HG03342 (cell line): ENCODE measurements around the gene CRAMP1.
"Not testable (repeated sequence)": the region's sequence is repeated elsewhere in the genome, so short reads cannot be mapped to it uniquely, and the experiment has no call there.

Experiments used
- ATAC-seq: cut with Tn5 transposase; IDR thresholded peaks from one replicate; pipeline ENCODE4 v1.9.1; 2021; ENCODE audit warnings: mild to moderate bottlenecking, moderate library complexity; ENCODE audit not compliant: unreplicated experiment

The CRAMP1 gene

DNA sequence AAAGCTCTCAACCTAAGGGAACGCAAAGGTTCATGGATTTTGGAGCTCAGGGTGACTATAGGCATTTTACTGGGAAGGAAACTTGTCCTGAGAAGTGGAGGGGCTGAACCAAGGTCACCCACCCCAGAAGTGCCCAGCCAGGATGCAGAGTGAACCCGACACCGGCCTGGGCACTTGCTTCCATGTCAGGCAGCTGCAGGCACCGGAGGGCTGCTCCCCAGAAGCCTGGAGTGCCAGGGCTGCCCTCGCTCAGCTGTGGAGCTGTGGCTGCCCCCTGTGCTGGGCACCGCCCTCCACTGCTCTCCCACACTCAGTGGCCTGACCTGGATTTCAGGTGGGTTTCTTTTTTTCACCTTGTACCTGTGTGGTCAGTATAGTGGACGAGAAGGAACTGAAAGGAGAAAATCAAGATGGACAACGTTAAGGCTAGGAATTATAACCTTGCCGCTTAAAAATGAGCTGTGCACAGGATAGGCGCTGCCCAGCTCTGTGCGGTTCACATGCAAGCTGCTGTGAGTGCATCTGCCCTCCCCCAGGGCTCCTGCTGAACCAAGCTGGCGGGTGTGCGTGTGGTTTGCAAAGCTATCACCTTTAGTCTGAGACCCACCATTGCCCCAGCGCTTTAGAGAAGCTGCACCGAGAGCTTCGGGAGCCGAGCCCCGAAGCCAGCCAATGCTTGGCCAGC is 96.1 kb downstream of the CRAMP1 start:
- ATAC-seq, result no peak

DNA sequence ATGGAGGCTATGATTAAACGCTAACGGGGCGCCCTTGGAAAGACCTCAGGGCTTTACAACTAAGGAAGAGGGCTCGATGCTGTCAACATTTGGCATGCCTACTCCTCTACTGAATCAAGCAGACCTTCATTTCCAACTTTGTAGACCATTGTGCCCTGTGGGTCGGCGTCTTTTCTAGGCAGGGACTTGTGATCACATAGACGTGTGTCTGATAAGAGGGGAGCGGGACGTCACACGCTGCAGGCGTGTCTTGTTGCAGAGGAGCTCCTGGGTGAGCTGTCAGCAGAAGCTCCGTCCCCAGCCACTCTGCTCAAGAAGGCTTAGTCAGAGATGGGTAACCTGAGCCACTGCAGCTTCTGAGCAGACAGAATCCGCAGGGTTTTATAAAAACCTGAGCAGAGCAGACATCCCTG is 96.6 kb downstream of the CRAMP1 start:
- no peak for ATAC-seq

DNA sequence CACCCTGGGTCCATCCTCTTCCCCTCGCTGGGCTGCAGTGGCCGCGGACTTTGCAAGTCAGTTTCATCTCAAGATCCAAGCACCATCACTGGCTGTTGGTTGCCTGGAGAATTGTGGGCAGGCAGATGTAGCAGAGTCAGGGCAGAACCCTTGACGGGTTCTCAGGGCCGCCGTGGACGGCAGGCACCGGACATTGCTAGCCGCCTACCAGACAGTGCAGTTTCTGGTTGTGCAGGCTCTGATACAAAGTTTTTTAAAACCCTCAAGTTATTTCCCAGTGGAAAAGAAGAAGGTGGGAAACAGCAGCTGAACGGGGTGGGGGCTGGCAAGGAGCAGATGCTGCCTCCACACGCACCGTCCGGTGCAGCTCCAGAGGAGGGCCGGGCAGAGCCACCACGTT is 97.2 kb downstream of the CRAMP1 start:
- no peak for ATAC-seq

DNA sequence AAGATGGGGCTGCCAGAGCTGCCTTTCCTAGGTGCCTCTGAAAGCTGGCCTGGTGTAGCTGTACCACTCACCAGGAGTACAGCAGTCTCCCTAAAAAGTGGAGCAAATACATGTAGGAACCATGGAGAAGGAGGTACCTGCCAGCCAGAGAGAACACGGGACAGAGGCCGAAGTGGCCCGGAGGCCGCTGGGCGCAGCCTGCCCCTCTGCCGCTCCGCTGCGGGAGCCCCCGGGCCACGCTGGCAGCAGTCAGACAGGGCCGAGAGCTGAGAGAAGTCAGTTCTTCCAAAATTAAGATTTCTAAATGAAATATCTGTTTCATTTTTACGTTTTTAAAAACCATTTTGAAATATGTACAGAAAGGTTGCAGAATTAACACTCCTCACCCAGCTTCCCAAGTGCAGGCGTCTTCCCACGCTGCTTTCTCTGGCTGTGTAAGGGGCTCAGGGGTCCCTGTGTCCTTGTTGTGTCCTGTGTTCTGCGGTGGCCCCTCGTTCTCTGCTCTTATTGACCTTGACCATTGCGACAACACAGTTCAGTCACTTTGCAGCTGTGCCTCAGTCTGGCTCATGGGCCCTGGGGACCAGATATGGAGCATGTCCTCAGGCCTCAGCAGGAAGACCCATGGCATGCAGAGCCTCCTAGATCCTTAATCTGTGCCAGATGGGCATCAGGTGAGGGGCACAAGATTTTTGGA is 98.8 kb downstream of the CRAMP1 start:
- no peak for ATAC-seq

DNA sequence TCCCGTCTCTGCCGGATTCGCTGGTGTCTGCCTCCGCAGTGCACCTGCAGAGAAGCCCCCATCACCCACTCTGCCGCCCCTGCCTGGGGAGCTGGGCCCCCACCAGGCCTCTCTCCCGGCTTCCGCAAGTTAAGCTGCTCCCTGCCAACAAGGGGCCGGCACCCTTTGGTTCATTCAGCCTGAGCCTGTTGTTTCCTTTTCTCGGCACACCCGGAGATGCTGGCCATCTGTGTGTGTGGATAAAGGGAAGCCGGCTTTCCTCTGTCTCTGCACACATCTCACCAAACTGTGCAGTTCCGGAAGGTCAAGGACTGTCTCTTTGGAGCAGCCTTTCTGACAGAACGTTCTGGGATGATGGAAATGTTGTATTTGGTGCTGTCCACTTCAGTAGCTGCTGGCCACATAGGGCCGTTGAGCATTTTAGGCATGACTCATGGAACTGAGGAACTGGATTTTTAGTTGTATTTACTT is 100.7 kb downstream of the CRAMP1 start:
- no peak for ATAC-seq

DNA sequence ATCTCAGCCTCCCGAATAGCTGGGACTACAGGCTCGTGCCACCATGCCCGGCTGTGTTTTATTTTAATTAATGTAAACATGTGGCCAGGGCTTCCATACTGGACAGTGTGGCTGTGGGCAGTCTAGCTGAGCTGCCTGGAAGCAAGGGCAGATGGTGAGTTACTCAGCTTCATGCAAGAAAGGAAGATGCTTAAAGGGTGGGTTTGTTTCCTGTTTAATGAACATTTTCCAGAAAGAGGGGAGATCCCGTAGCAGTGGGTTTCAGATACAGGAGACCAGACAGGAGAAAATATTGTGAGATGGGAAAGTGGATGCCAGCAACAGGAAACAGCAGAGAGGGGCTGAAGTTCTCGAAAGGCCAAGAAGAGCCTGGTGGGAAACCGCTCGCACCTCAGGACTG is 101.2 kb downstream of the CRAMP1 start:
- no peak for ATAC-seq

DNA sequence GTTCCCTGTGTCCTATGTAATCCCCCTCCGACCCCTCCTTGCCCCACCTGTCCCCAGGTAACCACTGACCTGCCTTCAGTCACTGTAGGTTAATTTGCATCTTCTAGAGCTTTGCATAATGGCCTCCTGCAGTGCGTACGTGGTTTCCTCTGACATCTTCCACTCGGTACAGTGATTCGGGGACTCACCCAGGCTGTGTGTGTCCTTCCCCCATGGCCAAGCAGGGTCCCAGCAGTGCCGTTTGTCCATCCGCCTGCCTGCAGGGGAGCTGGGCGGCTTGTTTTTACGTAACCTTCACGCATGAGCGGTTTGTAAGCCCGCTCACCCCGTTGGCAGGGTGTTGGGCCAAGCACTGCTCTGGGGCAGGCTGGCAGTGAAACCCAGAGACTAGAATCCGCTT is 101.8 kb downstream of the CRAMP1 start:
- ATAC-seq, result no peak

DNA sequence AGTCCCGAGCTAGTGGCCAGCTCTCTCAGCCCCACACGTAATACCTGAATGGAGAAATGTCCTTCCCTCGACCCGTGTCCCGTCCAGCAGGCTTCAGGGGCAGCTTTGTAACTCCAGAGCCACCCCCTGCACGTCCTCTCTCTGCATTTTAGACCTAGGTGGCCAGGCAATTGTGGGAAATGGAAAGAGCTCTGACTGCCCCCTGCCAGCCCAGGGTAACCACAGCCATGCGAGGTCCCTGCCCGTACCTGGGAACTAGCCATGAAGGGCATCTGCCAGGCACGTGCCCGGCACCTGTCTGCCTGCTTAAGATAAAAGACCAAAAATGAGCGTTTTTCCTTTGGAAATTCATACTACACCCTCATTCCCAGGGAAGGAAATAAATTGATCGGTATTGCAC is 103.1 kb downstream of the CRAMP1 start:
- no peak for ATAC-seq

DNA sequence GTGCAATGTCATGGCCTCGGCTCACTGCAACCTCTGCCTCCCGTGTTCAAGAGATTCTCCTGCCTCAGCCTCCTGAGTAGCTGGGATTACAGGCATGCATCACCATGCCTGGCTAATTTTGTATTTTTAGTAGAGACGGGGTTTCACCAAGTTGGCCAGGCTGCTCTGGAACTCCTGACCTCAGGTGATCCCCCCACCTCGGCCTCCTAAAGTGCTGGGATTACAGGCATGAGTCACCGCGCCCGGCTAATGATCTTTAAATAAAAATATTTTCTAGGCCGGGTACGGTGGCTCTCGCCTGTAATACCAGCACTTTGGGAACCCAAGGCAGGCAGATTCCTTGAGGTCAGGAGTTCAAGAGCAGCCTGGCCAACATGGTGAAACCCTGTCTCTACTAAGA is 106.1 kb downstream of the CRAMP1 start:
- ATAC-seq, result not testable (repeated sequence)

DNA sequence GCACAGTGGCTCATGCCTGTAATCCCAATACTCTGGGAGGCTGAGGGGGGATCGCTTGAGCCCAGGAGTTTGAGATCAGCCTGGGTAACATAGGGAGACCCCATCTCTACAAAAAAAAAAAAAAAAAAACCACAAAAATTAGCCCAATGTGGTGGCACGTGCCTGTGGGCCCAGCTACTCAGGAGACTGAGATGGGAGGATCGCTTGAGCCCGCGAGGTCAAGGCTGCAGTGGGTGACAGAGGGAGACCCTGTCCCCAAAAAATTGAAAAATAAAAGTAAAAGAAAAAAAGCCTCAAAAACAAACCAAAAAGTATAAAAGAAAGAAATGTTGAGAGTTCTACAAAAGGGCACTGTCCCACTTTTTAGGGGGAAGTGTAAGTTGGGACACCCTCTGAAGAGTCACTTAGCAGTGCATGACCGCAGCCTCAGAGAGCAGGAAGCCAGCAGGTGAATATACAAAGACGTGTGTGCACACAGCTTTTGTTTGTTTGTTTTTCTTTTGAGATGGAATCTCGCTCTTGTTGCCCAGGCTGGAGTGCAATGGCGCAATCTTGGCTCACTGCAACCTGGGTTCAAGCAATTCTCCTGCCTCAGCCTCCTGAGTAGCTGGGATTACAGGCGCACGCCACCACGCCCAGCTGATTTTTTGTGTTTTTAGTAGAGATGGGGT is 107.5 kb downstream of the CRAMP1 start:
- not testable (repeated sequence) for ATAC-seq

DNA sequence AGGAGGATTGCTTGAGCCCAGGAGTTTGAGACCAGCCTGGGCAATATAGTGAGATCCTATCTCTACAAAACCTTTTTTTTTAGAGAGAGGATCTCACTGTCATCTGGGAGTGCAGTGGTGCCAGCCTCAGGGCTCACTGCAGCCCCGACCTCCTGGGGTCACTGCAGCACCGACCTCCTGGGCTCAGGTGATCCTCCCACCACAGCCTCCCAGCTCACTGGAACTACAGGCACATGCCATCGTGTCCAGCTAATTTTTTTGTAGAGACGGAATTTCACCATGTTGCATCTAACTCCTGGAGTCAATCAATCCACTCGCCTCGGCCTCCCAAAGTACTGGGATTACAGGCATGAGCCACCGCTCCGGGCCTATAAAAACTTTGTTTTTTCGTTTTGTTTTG is 109.2 kb downstream of the CRAMP1 start:
- no peak for ATAC-seq

DNA sequence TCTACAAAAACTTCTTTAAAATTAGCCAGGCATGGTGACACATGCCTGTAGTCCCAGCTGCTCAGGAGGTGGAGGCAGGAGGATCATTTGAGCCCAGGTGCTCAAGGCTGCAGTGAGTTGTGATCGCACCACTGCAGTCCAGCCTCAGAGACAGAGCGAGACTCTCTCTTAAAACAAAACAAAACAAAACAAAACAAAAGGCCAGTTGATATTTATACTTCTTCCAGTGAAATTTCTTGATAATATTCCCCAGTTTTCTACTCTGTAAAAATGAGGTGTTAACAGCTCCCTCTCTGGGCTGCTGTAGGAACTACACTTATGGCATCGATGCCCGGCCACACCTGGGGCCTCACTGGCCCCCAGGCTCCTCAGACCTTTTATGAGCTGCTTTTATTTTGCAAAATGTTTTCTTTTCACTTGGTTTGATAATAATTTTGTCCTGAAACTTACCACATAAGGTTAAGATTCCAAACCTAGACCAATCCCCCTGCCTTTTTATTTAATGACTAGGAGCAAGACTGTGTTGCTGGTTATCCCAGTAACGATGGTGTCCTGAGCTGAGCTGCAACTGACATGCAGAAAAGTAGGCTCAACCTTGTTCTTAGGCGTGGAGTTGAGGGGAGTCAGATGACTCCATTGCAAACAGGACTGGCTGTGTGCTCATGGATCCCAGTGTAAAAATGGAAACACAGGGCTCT is 111.4 kb downstream of the CRAMP1 start:
- ATAC-seq, result no peak

DNA sequence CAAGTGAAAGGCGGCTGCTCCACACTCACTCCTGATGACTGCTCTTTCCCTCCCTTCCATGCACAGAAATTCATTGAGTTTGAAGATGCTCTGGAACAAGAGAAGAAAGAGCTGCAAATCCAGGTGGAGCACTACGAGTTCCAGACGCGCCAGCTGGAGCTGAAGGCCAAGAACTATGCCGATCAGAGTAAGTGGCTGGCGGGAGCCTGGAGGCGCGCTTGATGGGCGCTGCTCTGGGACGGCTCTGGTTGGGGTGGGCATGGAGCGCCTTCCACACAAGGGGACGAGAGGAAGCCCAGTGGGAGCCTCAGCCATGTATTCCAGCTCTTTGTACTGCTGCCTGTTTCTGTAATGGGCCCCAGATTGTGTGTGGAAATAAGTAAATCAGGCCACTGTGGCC is 112.3 kb downstream of the CRAMP1 start:
- no peak for ATAC-seq

DNA sequence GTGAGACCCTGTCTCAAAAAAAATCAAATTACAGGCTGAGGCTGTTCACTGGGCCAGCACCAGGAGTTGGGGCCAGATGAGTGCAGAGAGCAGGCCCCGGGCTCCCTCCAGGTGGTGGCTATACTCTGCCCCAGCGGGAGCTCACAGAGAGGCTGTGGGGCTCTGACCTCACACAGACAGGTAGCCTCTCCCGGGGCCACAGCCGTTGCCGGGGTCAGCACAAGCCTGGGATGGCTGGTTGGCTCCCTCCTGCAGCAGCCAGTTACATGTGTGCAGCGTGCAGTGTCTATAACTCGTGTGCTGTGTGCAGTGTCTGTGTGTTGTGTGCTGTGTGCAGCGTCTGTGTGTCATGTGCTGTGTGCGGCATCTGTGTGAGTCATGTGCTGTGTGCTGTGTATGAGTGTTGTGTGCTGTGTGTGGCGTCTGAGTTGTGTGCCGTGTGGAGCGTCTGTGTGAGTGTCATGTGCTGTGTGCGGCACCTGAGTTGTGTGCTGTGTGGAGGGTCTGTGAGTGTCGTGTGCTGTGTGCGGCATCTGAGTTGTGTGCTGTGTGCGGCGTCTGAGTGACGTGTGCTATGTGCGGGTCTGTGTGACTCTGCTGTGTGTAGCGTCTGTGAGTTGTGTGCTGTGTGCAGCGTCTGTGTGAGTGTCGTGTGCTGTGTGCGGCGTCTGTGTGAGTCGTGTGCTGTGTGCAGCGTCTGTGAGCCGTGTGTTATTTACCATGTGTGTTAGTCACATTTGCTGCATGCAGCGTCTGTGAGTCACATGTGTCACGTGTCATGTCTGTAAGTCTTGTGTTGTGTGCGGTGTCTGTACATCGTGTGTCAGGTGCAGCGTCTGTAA is 114.7 kb downstream of the CRAMP1 start:
- ATAC-seq, result no peak
